ENCODE measurements around the gene THY1.
"Not testable (repeated sequence)": the region's sequence is repeated elsewhere in the genome, so short reads cannot be mapped to it uniquely, and the experiment has no call there.

The THY1 gene

DNA sequence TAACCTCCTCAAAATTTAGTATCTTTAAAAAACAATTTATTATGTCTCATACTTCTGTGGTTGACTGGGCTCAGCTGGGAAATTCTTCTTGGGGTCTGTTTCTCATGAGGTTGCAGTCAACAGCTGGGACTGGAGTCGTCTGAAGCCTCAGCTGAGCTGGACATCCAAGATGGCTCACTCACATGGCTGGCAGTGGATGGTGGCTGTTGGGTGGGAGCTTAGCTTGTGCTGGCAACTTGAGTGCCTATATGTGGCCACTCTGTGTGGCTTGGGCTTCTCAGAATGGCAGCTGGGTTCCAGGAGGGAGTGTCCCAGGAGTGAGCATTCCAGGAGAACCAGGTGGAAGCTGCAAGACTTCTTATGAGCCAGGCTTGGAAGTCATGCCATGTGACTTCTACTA is 13.2 kb downstream of the THY1 start:
- DNase-seq (ENCODE audit: extremely low read depth, insufficient read length): no peak
- no peaks in the 10 kb centered on the region for H3K27me3 ChIP-seq (replicated peaks; ENCODE audit: control insufficient read depth, insufficient read depth, low read length)
- no peak for TF ChIP-seq CTCF (IDR thresholded peaks at IDR 0.05; ENCODE audit: insufficient read depth, low read length, poor library complexity, severe bottlenecking)
- H3K36me3 ChIP-seq (ENCODE audit: control insufficient read depth, insufficient read depth, low read length): no peaks in the 10 kb centered on the region
- H3K4me3 ChIP-seq (replicated peaks; ENCODE audit: low read depth, low read length): no peak overlapping the region

- H3K27me3 ChIP-seq (replicated peaks; ENCODE audit: control insufficient read depth, insufficient read depth, low read length): no peaks in the 10 kb centered on the region
- no peaks in the 10 kb centered on the region for H3K36me3 ChIP-seq (ENCODE audit: control insufficient read depth, insufficient read depth, low read length)
- TF ChIP-seq CTCF (IDR thresholded peaks at IDR 0.05; ENCODE audit: insufficient read depth, low read length, poor library complexity, severe bottlenecking): no peak
- no peak overlapping the region for H3K4me3 ChIP-seq (replicated peaks; ENCODE audit: low read depth, low read length)
- no peak for DNase-seq (ENCODE audit: extremely low read depth, insufficient read length)
Measured at GRCh38 chr11:119406005-119406404, 17.0 kb downstream of the THY1 start.

GRCh38 chr11:119405448-119405847 is 17.5 kb downstream of the THY1 start:
- DNase-seq (ENCODE audit: extremely low read depth, insufficient read length); H3K27me3 ChIP-seq (replicated peaks; ENCODE audit: control insufficient read depth, insufficient read depth, low read length); H3K36me3 ChIP-seq (ENCODE audit: control insufficient read depth, insufficient read depth, low read length); H3K4me3 ChIP-seq (replicated peaks; ENCODE audit: low read depth, low read length): not testable (repeated sequence)

GRCh38 chr11:119404872-119405271 is 18.1 kb downstream of the THY1 start:
- Histone ChIP-seq H3K27me3 (replicated peaks; ENCODE audit: control insufficient read depth, insufficient read depth, low read length) (no peaks in the 10 kb centered on the region), H3K36me3 (ENCODE audit: control insufficient read depth, insufficient read depth, low read length) (no peaks in the 10 kb centered on the region), H3K4me3 (replicated peaks; ENCODE audit: low read depth, low read length) (no peak overlapping the region)
- DNase-seq (ENCODE audit: extremely low read depth, insufficient read length): no peak
- TF ChIP-seq CTCF (IDR thresholded peaks at IDR 0.05; ENCODE audit: insufficient read depth, low read length, poor library complexity, severe bottlenecking): no peak

DNA sequence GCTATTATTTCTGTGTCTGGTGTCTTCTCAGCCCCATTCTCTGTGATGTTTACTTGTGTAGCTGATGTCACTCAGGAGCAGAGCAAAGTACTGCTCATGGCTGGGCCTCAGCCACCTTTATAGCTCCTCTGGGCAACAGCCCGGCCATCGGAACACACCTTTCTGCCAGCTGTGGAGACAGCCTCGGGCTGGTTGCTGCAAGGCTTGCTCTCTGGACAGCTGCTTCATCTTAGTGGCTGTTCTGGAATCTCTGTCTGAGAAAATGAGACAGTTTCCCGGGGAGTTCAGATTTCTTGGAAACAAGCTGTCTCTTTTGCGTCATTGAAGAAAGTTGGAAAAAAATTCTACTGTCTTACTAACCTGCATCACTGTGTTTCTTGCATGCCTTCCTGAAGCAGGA is 20.0 kb downstream of the THY1 start:
- no peaks in the 10 kb centered on the region for H3K27me3 ChIP-seq (replicated peaks; ENCODE audit: control insufficient read depth, insufficient read depth, low read length)
- H3K36me3 ChIP-seq (ENCODE audit: control insufficient read depth, insufficient read depth, low read length): no peaks in the 10 kb centered on the region
- DNase-seq (ENCODE audit: extremely low read depth, insufficient read length): no peak
- TF ChIP-seq CTCF (IDR thresholded peaks at IDR 0.05; ENCODE audit: insufficient read depth, low read length, poor library complexity, severe bottlenecking): no peak
- no peak overlapping the region for H3K4me3 ChIP-seq (replicated peaks; ENCODE audit: low read depth, low read length)

GRCh38 chr11:119402470-119402869 is 20.5 kb downstream of the THY1 start:
- Histone ChIP-seq H3K27me3 (replicated peaks; ENCODE audit: control insufficient read depth, insufficient read depth, low read length) (no peaks in the 10 kb centered on the region), H3K36me3 (ENCODE audit: control insufficient read depth, insufficient read depth, low read length) (no peaks in the 10 kb centered on the region), H3K4me3 (replicated peaks; ENCODE audit: low read depth, low read length) (no peak overlapping the region)
- no peak for TF ChIP-seq CTCF (IDR thresholded peaks at IDR 0.05; ENCODE audit: insufficient read depth, low read length, poor library complexity, severe bottlenecking)
- no peak for DNase-seq (ENCODE audit: extremely low read depth, insufficient read length)

Data from GM06990 (cell line).